Renal pelvis (tissue), 4 donors: ENCODE results near the gene TCFL5. TPM values are rescaled to one million over a fixed set of nuclear protein-coding genes. Genes with fewer than 3 reads are reported as not detected.

Experiments used
- DNase-seq: peaks from one replicate; pipeline ENCODE4 v3.0.0-alpha.2; 2013
- polyA plus RNA-seq, 3 donors: library from polyadenylated mRNA; unstranded; fragments of 120-200 nt; gene quantifications; one replicate each; pipeline ENCODE4 v1.2.1, GENCODE V29; 2013; ENCODE audit not compliant: insufficient read length in 3 of 3

The TCFL5 gene
- polyA plus RNA-seq, 3 donors: 11.3 to 13.2 (median 12.7) TPM

DNA sequence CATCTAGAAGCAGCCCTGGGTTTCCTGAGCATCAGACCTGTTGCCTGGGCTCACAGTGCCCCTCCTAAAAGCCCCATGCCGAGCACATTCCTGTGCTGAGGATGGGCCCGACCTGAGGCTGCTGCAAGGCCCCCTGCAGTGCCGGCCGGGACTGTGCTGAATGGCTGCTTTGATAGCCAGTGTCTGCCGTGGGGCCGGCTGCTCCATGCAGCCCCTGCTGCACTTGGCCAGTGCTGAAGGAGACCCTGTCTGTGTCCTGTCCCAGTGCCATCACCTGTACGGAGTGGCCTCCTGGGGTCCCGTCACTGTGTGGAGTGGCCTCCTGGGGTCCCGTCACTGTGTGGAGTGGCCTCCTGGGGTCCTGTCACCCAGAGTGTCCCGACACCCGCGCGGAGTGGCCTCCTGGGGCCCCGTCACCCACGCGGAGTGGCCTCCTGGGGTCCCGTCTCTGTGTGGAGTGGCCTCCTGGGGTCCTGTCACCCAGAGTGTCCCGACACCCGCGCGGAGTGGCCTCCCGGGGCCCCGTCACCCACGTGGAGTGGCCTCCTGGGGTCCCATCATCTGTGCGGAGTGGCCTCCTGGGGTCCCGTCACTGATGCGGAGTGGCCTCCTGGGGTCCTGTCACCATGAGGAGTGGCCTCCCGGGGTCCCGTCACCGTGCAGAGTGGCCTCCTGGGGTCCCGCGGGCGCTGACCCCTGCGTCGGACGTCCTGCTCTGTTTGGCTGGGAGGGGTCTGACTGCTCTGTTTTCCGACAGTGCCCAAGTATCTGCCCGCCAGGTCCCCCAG is 37.7 kb downstream of the TCFL5 start:
- no peak for DNase-seq

- no peak for DNase-seq
Observed at GRCh38 chr20:62822788-62823651, 38.6 kb downstream of the TCFL5 start.

- no peak for DNase-seq
Observed at GRCh38 chr20:62822239-62822787, 39.3 kb downstream of the TCFL5 start.

DNA sequence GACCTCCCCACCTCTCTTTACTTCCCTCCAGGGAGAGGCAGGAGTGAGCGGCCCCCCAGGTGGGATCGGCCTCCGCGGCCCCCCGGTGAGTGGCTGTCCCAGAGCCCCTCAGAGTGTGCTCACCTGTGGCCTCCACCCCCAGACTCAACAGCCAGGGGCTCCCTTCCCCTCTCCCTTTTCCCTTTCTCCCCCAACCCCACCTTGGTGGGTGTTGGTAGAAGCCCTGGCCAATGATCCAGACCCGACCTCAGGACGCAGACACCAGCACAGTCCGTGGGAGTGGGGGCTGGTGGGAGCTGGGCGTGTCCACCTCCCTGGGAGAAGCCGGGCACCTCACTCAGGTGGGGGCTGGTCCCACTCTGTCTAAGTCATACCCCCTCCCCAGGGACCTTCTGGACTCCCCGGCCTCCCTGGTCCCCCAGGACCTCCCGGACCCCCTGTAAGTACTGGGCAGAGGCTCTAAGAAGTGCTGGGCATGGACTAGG is 39.9 kb downstream of the TCFL5 start:
- no peak for DNase-seq

- no peak for DNase-seq
Observed at GRCh38 chr20:62820962-62821725, 40.5 kb downstream of the TCFL5 start.

DNA sequence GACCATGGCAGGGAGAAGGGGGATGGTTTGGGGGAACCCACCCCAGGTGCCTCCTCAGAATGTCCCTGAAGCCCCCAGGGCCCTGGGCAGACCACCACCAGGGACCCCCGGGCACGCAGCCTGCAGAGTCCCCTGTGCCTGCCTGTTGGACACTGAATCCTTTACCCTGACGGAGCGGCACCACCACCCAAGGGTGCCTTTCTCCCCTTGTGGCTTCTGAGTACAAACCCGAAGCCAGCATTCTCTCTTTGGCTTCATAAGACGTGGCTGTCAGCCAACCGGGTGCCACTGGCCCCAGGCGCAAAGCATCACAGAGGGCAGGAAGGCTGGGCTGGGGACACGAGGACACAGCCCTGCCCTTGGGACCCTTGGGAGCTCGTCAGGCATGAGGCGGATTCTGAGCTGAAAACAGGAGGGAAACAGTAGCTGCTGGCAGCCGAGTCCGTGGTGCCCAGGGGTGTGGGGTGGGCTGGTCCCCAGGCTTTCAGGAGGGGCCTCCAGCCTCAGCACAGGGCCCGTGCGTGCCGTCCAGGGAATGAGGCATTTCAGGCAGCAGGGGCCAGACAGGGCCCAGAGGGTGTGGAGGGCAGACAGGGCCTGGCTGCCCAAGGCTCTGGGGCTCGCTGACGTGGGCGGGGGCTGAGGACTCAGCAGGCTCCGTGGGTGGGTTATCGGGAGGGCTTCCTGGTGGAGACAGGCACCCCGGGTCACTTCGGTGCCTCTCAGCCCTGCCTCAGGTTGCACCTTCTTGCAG is 41.2 kb downstream of the TCFL5 start:
- no peak for DNase-seq

- DNase-seq: no peak
Observed at GRCh38 chr20:62819494-62820174, 42.0 kb downstream of the TCFL5 start.

DNA sequence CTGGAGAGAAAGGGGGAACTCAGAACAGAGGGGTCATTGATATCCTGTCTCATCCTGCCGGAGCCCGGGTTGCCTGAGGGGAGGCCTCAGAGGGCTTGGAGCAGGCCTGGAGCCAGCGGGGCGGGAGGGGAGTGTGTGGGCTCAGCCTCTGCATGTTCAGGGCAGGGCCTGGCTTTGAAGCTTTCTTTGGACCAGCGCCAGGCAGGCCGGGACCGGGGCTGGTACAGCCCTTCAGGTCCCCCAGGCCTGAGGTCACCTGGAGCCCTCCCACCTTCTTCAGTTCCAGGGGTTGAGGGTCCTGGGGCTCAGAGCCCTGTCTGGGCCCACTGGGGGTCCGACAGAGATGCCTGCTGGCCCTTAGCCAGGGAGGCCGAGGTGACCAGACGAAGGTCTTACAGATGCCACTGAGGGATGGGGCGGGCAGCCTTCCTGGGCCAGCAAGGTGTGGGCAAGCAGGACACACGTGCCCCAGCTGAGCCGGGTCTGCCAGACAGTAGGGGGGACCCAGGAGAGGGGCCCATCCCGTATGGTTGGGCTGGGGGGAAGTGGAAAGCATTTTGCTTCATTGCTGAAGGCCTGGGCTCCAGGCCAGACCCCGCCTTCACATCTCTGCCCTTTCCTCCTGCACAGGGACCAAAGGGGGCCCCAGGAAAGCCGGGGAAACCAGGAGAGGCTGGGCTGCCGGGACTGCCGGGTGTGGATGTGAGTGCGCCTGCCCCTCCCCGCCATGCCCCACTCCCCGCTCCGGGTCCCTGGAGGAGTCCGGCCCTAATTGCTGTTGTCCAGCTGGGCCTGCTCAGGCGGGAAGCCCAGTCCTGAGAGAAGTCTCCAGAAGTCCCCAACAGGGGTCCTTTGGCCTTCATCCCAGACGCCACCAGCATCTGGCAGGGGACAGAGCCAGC is 42.8 kb downstream of the TCFL5 start:
- DNase-seq: peak; percentile 71

DNA sequence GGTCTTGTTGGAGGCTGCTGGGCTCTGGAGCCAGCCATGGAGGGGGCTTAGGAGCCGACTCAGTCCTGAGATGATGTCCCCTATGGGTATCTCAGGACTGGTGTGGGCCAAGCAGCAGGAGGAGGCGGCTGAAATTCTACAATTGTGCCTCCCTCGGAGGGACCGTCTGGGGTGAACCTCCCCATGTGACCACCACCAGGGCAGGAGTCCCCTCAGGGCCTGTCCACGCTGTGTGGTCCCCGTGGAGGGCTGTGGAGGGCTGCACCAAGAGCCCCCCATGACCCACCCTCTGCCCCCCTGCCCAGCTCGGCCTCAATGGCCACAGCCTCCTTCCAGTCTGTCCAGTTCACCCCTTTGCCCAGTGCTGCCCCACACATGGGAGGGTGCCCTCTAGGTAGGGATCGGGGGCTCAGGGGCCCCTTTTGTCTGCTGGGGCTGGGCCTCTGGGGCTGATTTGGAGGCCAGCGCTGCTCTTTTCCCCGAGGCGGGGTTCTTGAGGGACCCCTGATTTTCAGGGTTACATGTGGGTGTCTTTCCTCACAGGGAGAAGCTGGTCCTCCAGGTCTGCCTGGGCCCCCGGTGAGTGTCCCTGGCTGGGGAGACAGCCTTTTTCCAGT is 43.5 kb downstream of the TCFL5 start:
- DNase-seq: no peak

- DNase-seq: no peak
Observed at GRCh38 chr20:62816884-62817873, 44.4 kb downstream of the TCFL5 start, which contains the start of gene COL9A3. Gene COL9A3 (plus strand): TSS chr20:62817050. CDS start chr20:62817065, 15 bp downstream.

- DNase-seq: no peak
Observed at GRCh38 chr20:62816031-62816883, 45.4 kb downstream of the TCFL5 start.

GRCh38 chr20:62815066-62815991 is 46.3 kb downstream of the TCFL5 start:
- no peak for DNase-seq

GRCh38 chr20:62814709-62815065 is 46.9 kb downstream of the TCFL5 start:
- DNase-seq: no peak

DNA sequence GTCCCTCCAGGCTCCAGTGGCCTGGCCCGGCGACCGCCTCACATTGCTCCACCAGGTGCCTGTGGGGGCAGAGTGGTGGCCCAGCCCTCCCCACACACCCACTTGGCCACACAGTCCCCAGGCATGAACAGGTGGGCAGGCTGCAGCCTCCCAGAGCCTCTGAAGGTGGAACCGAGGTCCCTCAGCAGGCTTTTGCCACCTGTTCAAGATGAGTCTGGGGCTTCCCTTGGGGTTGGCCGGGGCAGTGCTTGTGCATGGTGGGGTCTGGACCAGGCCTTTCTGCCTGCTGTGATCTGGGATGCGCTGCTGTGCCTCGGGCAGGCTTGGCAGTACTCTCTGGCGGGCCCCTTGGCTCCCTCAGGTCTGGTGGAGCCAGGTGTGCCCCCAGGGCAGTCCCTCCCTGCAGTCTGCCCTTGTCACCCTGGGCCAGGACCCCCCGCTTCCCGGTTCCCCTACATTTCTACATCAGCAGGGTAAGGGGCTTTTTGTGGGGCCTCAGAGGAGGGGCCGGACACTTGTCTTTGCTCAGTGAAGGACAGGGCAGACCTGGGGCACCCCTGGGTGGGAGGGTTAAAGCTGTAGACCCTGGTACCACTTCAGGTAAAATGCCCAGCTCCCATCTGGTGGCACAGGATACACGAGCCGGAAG is 47.4 kb downstream of the TCFL5 start:
- no peak for DNase-seq

DNA sequence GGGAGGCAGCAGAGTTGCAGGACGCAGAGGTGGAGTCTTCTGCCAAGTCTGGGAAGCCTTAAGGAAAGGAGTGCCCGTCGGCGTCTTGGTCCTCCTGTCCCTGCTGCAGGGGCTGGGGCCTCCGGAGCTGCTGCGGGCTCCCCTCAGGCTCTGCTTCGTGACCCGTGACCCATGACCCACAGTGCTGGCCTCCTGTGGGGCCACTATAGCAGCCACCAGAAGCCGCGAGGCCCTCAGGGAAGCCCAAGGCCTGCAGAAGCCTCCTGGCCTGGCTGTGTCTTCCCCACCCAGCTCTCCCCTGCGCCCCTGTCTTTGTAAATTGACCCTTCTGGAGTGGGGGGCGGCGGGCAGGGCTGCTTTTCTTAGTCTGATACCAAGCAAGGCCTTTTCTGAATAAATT is 48.0 kb downstream of the TCFL5 start:
- DNase-seq: no peak
